ENCODE results near the gene XPNPEP1.

XPNPEP1 gene

DNA sequence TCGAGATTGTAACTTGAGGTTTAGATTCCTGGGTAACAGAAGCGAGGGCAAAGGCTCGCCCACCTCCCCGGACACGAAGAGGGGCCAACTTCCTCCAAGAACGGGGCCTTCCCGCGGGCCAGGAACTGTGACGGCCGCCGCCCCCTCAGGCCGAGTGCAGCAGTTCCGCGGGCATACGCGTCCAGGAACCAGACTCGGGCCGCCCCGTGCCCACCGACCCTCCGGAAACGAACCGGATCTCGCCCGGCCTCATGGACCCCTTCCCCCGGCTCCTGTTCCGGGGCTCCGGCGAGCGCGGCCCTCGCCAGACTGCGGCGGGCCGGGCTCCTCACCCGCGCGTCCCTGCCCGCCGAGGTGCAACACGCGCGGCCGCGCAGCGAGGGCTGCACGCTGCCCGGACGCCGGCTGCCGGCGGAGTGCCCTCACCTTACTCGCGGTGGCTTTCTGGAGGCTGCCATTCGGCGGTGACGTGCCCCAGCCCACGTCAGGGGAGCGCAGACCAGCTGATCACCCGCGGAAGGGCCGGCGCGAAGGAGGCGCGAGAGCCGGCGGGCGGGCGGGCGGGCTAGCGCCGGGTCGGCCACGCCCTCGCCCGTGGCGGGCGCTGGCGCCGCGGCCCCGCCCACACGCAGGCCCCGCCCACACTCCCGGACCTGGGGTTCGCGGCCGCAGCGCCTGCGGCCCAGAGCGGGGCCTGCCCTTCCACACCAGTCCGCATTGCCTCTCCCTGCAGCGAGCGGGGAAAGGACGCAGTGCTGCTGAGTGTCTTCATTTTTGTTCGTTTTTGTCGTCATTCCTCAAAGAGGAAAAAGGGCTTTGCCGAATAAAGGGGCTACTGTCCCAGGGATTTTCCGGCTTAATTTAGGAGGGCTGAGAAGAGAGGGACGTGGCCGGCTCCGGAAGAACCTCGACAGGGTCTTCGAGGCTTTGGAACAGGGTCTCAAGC lies at the start of gene XPNPEP1:
XPNPEP1 (minus strand) TSS at position 536 of the 946 bp plus-strand sequence; CDS start at position 458, 78 bp downstream.
- DNase-seq = peak; percentile 76

DNA sequence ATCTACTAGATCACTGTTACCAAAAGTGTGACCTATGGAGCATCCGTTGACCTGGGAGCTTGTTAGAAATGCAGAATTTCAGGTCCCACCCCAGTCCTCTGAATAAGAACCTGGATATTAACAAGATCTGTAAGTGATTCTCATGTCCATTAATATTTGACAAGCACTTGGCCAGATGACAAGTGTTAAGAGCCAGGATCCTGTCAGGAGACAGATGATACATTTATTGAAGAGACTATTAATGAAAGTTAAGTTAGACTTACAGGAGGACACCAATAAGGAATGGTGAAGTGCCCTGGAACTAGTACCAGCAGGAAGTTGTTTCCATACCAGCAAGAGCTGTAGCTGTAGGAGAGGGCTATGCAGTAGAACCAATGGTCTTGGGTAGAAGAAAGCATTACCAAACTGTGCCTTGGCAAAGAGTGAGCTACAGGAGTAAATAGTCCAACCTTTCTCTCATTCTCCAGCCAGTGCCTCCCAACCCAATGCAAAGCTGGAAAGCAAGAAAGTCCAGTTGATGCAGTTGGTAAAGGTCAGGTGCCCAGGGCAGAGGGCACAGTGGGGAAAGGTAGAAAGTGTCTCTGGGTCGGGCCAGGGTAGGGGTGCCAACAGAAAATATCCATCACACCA lies 49.2 kb upstream of the XPNPEP1 start:
- no peak for DNase-seq

DNA sequence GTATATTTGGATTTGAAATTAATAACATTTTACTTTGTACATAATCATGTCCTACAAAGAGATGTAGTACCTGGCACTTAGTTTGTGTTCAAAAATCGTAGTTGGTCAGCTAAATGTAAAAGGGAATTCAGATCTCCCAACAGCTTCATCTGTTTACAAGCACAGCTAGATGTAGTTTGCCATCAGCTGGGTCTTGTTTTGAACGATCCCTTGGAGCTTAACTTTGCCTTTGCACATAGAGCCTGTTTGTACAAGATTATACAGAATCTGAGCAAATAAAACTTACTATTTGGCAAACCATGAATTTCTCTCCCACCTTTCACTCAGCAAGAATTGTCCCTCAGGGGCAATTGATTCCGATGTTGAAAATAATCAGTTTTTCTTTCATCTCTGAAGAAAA lies 48.3 kb upstream of the XPNPEP1 start:
- DNase-seq = no peak

DNA sequence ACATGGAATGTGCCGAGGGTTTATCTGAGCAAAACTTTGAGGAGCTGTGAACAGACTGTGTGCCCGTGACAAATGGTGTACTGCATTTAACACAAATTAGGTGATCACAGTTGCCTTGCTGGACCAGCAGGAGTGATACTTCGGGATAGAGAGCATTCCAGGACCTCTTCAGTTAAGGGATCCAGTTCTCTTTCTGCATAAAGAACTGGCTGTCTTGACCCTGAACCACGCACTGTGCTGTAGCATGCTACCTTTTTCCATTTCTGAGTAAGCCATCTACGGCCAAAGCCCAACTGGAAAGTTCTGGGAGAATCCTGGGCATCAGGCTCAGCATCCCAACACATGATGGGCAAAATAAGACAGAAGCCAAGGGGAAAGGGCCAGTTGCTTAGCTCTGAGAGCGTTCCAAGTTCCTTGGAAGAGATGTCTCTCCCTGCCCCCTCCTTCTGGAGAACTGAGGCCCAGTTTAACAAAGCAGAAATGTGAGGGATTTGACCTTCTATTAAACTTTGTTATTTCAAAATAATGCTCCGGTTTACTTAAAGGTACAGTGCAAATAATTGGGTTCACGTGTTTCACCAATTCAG lies 46.5 kb upstream of the XPNPEP1 start:
- DNase-seq = no peak

DNA sequence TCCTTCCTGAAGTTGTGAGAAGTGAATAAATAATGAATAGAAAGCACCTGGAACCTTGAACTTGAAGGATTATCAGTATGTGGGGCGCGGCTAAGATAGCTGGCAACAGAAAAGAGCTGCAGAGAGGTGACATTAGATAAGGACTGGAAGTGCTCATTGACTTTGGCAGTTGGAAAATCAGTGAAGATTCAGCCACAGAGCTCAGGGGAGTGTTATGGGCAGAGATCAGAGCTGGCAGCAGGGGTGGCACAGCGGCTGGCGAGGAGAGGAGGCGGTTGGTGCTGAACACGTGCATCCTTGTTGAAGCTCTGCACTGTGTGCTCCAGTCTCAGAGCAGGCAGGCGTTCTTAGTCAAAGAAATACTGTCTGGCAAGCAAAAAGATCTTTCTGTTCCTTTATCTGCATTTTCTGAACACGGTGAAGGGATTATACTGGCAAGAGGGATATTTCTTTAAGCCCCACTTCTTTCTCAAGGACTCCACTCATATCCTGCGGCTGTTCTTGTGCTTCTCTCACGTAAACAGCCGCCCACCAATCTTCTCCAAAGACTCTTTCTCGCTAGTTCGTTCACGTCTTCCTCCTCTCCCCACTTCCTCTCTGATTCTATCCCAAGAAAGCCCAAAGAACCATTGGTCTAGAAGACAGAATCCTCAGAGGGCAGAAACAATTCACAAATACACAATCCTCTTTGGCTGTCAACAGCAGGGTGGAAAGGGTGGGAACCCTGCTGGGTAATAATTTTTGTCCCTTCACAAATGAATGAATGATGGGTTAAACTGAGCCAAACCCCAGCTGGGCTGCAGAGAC lies 45.8 kb upstream of the XPNPEP1 start:
- no peak for DNase-seq

DNA sequence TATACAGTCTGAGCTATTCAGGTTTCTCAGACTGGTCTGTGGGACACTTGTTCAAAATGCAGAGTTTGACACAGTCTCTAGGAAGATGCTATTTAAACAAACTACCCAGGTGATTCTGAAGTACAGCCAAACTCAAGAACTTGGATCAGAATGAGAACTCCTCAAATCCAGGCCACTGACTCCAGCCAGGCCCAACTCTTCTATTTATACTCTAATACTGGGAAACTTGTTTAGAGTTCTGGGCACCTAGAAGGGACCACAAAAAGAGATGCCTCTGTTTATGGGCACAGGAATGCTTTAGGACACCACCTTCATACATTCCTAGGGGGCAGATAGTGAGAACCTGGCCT lies 44.4 kb upstream of the XPNPEP1 start:
- DNase-seq = no peak

DNA sequence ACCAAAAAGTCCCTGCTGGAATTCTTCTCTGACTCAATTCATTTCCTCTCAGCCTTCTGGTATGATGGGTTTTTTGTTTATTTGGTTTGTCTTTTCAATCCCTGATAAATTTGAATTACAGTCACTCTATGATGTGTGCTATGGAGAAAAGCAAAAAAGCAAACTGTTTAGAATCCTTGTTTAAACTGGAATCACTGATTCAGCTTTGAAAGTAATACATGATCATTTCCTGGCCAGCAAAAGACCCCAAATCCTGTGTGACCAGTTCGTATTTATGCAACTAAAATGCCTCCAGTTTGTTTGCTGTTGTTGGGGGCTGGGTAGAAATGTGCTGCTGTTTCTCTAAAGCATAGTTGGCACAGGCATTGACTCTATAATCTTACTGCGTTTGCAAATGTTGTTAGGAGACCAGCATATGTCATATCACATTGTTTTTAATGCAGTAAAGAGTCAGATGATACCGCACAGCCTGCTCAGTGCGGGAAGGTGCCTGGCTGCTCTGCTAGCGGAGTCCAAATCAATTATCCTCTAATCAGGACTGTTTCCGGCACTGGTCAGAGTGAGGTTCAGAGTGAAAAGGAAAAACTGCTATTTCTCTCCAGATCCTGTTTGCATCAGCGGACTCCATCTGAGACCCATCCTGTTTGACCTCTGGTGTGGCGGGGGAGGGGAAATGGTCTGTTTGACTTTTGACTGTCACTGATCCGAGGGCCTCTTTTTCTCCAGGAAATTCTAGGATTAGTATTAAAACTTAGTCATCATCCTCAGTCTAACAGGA lies 43.8 kb upstream of the XPNPEP1 start:
- no peak for DNase-seq

DNA sequence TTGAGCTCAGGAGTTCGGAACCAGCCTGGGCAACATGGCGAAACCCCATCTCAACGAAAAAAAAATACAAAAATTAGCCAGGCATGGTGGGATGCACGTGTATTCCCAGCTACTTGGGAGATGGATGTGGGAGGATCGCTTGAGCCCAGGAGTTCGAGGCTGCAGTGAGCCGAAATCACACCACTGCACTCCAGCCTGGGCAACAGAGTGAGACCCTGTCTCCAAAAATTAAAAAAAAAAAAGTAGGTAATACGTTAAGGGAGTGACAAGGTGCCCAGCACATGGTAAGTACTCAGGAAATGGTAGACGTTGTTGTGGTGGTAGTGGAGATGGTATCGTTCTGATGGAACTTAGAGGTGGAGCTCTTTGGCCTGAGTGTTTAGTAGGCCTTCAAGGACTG lies 41.0 kb upstream of the XPNPEP1 start:
- no peak for DNase-seq

DNA sequence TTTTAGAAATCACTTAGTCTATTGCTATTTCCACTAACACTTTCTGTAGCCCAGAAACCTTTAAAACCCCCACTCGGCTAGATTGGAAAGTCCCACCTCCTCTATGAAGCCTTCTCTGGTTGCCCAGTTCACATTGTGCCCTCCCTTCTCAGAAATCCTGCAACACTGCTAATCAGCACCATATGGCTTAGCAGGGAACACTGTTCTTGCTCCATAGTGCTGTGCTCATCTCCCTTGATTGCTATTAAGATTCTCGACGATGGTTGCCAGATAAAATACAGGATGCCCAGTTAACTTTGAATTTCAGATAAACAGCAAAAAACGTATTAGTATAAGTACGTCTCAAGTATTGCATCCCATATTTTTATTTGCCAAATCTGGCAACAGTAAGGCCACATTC lies 40.1 kb upstream of the XPNPEP1 start:
- DNase-seq = no peak

DNA sequence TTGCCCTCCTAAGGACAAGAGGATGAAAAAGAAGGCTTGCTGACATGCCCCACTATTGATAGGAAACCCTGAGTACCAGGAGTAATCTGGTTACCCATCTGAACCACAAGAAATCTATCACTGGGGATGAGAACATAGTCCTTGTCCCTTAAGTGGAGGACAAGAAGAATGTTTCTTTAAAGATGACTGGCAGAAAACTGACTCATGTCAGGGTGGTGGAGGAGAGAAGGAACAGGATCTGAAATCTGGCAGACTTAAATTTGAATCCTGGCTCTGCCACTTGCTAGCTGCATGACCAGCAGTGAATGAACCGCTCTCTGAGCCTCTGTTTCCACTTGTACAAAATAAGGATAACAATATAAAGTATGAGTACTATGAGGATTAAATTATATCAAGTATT lies 38.9 kb upstream of the XPNPEP1 start:
- no peak for DNase-seq

DNA sequence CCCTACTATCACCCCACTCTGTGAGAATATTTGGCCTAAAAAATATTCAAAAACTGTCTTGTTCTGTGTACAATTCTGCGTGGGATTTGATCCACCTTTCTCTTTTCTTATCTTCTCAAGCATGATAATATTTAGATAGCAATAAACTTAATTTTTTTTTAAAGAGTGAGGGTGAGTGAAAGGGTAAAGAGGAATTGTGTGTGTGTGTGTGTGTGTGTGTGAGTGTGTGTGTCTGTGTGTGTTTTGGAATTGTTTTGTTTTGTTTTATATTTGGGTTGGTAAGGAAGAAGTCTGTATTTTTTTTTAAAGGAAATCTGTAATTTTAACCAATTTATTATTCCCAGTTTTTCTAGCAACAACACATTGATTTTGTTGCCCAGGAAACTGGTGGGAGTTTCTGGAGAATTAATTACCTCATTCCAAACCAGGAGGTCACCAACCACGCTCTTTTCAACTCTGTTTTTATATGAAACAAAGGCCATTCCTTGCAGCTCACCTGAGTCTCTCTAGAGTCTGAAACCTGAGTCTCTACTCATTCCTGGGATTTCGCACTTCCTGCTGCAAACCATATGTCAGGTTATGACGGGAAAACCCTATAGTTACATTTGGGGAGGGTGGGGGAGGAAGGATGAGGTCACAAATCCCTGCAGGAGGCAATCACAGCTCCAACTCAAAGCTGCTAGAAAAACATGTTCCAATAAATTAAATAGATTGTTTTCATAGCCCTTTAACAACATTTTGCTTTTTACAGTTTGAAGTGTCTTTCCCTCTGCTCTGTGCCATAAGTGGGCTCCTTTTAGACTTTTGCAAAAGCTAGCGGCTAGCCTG lies 38.1 kb upstream of the XPNPEP1 start:
- no peak for DNase-seq

DNA sequence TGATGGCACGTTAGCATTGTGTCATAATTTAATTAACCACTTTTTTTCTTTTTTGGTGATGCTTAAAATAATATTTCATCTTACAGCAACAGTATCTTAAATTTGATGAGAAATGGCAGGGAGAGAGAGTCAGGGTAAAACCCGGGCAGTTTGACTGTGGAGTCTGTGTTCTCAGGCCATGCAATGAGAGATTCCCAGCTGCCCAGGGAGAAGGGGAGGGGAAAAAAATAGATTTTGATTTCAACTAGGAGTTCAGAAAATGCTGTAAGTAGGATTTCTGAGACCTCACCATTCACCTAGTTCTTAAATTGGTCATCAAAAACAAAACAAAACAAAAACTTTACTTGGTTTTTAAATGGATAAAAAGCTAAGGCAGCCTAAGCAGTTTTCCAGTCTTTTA lies 37.4 kb upstream of the XPNPEP1 start:
- DNase-seq = no peak

DNA sequence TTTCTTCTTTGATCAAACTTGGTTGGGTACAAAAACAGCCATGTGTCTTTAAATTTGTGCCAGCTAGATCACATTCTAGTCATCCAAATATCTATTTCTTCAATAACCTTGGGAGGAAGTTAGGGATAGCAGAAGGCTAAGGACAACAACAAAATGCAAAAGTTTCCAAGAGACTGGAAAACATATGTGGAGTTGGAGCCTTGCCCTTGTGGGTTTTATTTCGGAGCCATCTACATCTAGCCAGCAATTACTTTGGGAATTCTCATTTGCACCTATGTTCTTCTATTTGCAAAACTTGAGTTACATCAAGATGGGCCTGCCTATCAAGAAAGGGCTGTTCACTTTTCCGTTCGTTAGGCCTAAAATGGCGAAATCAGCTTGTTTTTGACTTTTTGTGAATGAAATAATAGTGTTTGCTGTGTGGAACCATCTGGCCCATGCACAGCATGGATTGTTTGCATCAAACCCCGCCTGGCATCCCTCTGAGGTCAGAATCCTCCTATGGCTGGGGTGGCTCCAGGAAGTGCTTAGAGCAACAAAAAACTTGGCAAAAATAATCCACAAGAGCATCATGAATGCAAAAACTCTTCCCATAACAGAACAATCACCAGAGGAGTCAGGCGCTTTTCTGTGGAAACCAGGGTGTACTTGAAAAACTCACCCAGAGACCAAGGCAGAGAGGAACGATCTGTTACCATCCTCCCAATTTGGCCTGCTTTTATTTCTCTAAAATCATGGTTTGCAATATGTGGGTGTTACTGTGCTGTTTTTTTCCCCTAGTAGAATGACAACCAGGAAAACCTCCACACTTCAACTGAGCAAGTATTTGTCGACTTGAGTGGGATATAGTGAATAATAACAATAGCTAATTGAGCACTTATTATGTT lies 36.2 kb upstream of the XPNPEP1 start:
- no peak for DNase-seq

DNA sequence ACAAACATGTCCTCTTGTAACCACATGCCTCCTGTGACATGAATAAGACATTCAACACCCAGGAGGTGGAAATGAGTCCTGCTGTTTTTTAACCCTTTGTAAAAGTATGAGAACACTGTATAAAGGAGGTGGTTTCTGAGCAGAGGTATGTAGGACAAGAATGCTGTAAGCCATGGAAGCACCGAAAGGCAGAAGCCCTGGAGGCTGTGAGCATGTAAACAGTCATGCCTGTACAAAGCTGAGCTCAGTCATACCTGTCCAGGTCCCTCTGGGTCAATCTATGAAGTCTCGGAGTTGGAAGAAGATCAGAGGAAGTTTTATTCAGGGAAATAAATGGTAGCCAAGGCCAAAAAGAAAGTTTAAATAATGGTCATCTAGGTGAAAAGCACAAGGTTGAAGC lies 34.7 kb upstream of the XPNPEP1 start:
- no peak for DNase-seq

DNA sequence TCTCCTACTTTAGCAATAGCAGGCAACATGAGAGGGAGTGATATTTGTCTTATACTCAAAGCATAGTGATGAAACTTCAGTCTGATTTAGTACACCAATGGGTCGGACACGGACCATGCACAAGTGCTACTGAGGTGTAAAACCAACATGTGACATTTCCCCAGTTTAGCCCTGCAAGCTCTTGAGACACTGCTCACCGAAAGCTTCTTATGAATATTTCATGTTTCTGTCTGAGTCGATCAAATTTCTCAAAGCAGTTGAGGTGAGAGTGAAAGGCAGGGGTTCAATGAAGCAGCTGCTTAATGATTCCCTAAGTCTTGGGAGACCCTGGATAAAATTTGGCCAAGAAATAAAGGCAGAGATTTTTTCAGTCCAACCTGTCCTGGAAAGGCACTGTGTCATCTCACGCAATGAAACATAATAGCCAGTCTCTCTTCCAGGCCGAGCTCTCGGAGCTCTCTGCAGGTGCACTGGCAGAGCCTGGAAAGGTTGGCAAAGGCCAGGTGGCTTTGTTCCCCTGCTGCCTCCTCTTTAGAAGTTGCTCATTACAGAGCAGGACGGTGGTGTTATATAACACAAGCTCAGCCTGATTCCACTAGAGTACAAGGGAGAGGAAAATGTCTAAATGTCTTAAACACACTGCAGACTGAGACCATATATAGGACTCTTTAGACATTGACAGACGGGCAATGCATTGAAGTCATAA lies 33.9 kb upstream of the XPNPEP1 start:
- no peak for DNase-seq

DNA sequence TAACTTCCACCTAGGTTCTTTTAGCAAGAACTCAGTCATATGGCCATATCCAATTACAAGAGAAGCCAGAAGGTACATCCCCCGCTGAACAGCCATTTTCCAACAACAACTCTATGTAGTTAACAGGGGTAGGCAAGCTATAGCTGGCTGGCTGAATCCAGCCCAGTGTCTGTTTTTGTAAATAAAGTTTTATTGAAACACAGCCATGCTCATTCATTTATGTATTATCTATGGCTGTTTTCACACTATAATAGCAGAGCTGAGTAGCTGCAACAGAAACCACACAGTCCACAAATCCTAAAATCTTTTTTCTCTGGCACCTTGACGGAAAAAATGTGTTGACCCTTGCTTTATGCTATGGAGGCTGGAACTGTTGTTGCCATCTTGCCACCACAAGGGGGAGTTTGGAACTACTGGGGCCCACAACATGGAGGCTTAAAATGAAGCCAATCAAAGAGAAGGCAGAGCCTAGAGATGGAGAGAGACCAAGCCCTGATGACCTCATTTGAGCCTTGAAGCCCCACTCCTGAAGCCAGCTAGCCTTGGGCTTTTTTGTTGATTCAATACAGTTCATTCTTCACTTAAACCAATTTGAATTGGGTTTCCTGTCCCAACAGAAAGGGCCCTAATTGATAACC lies 33.3 kb upstream of the XPNPEP1 start:
- peak; percentile 18 for DNase-seq

DNA sequence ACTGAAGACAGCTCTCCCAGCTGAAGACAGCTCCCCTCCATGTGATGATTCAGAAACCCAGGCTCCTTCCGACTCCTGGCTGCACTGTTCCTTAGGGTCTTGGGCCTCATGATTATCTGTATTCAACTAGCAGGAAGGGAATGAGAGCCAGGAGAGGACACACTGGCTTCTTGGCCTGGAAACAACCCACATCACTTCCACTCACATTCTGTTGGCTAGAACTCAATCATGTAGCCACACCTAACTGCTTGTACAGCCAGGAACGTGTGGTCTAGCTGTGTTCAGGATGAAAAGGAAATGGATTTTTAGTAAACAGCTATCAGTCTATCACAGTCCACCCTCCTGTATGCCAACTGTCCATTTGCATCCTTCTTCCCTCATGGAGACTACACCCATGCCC lies 30.5 kb upstream of the XPNPEP1 start:
- DNase-seq = no peak

DNA sequence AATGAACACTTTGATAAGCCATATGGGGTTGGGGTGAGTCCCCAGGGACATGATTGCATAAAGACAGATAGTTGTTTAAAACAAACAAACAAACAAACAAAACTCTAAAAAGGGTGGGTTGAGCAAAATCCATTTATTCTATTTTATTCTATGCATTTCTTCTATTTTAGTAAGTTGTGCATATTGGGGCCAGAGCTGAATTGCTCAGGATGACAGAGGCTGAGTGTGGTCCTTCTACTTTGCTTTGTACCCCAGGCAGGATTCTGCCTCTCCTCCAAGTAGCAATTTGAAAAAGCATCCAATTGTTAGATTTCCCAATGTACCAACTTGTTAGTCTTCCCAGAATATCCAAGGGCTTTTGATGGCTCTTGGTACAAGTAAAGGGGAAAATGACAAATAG lies 29.2 kb upstream of the XPNPEP1 start:
- DNase-seq = no peak

Data from activated naive CD4-positive, alpha-beta T cell treated with anti-CD3 and anti-CD28 coated beads, Interleukin-2, amount 50 U/mL, for 16 hours (primary cell).